Activated naive CD8-positive, alpha-beta T cell treated with anti-CD3 and anti-CD28 coated beads, Interleukin-2, amount 10 ng/mL, durations not matched to agents 7 days and 5 days (primary cell): ENCODE data around the gene IP6K3. TPM values are rescaled to one million over a fixed set of nuclear protein-coding genes. Genes with fewer than 3 reads are reported as not detected.

Experiments
- ATAC-seq: fragments of 150-1000 bp; cut with Tn5 transposase; one replicate; pipeline ENCODE4 v1.10.0; 2021; ENCODE audit warnings: low read depth, moderate library complexity
- POLR2A ChIA-PET: fragments of 350-600 bp; sonication (Branson Sonifier 250); formaldehyde crosslinking; loops from one replicate; lab custom pipeline; 2021; ENCODE audit warnings: antibody characterized with exemption; lab: Charles Lee
- DNase-seq: peaks from one replicate; pipeline ENCODE4 v3.0.0; 2021
- H3K27ac Mint-ChIP-seq: one replicate; pipeline ENCODE4 v1.8.0; 2022; ENCODE audit warnings: mild to moderate bottlenecking, mixed read lengths
- H3K27me3 Mint-ChIP-seq: one replicate; pipeline ENCODE4 v1.8.0; 2022; ENCODE audit warnings: mild to moderate bottlenecking, moderate library complexity, mixed read lengths
- H3K36me3 Mint-ChIP-seq: one replicate; pipeline ENCODE4 v1.8.0; 2021; ENCODE audit warnings: mild to moderate bottlenecking, mixed read lengths
- H3K4me1 Mint-ChIP-seq: one replicate; pipeline ENCODE4 v1.8.0; 2021; ENCODE audit warnings: mixed read lengths
- H3K4me3 Mint-ChIP-seq: one replicate; pipeline ENCODE4 v1.8.0; 2022; ENCODE audit warnings: mild to moderate bottlenecking, moderate library complexity, mixed read lengths
- H3K9me3 Mint-ChIP-seq: one replicate; pipeline ENCODE4 v1.8.0; 2021; ENCODE audit warnings: mixed read lengths
- total RNA-seq, 2 experiments: library from RNA; stranded (reverse); gene quantifications; one replicate each; pipeline ENCODE4 v1.2.3, GENCODE V29; 2021

Gene IP6K3
- total RNA-seq, 2 experiments from 2014 or later: not detected

GRCh38 chr6:33686225-33686924 is 60.3 kb downstream of the IP6K3 start:
- H3K27ac Mint-ChIP-seq: no peak overlapping the region

GRCh38 chr6:33685411-33686224 is 61.1 kb downstream of the IP6K3 start:
- POLR2A ChIA-PET: no interaction called here
- Mint-ChIP-seq H3K4me3 (no peak overlapping the region), H3K4me1 (peaks cover 10% of the 10 kb centered on the region), H3K27ac (no peak overlapping the region), H3K9me3 (no peaks in the 10 kb centered on the region), H3K36me3 (peaks cover 16% of the 10 kb centered on the region), H3K27me3 (no peaks in the 10 kb centered on the region)
- no peak for DNase-seq
- no peak for ATAC-seq

More at GRCh38 chr6:33686225-33686924, 60.3 kb downstream of the IP6K3 start:
- POLR2A ChIA-PET: no interaction called here
- Mint-ChIP-seq H3K9me3 (no peaks in the 10 kb centered on the region), H3K4me3 (no peak overlapping the region), H3K27me3 (no peaks in the 10 kb centered on the region), H3K4me1 (peaks cover 16% of the 10 kb centered on the region), H3K36me3 (peaks cover 16% of the 10 kb centered on the region)
- DNase-seq (no peak), ATAC-seq (no peak)

GRCh38 chr6:33684983-33685382 is 61.7 kb downstream of the IP6K3 start:
- DNase-seq (no peak), ATAC-seq (no peak)
- Mint-ChIP-seq H3K9me3 (no peaks in the 10 kb centered on the region), H3K36me3 (peaks cover 16% of the 10 kb centered on the region), H3K4me3 (no peak overlapping the region), H3K27me3 (no peaks in the 10 kb centered on the region), H3K27ac (no peak overlapping the region), H3K4me1 (peaks cover 10% of the 10 kb centered on the region)
- POLR2A ChIA-PET: no interaction called here

GRCh38 chr6:33684428-33684896 is 62.2 kb downstream of the IP6K3 start:
- DNase-seq (no peak), ATAC-seq (no peak)
- peaks cover 16% of the 10 kb centered on the region for H3K36me3 Mint-ChIP-seq
- POLR2A ChIA-PET: no interaction called here
- H3K27ac Mint-ChIP-seq: no peak overlapping the region
- H3K4me3 Mint-ChIP-seq: no peak overlapping the region
- peaks cover 10% of the 10 kb centered on the region for H3K4me1 Mint-ChIP-seq
- no peaks in the 10 kb centered on the region for H3K9me3 Mint-ChIP-seq
- no peaks in the 10 kb centered on the region for H3K27me3 Mint-ChIP-seq

GRCh38 chr6:33683576-33684427 is 62.9 kb downstream of the IP6K3 start:
- Mint-ChIP-seq H3K4me1 (peaks cover 12% of the 10 kb centered on the region), H3K9me3 (no peaks in the 10 kb centered on the region), H3K27me3 (no peaks in the 10 kb centered on the region), H3K36me3 (peaks cover 19% of the 10 kb centered on the region), H3K4me3 (no peak overlapping the region), H3K27ac (peak overlapping the region; percentile 75)
- DNase-seq (no peak), ATAC-seq (peak; percentile 21)
- POLR2A ChIA-PET: interaction anchor here (1.0 to 1.1 kb wide), 2 partner anchors 10 to 14 kb away, joined by 4 read pairs; no protein-coding TSS in a partner anchor

- H3K36me3 Mint-ChIP-seq: peaks cover 19% of the 10 kb centered on the region
Observed at GRCh38 chr6:33683051-33683571, 63.6 kb downstream of the IP6K3 start.

GRCh38 chr6:33682341-33682740 is 64.4 kb downstream of the IP6K3 start:
- Mint-ChIP-seq H3K4me3 (no peak overlapping the region), H3K4me1 (peaks cover 14% of the 10 kb centered on the region), H3K27me3 (no peaks in the 10 kb centered on the region), H3K9me3 (no peaks in the 10 kb centered on the region), H3K36me3 (peaks cover 25% of the 10 kb centered on the region), H3K27ac (peak overlapping the region; percentile 72)
- POLR2A ChIA-PET: interaction anchor here (1.0 kb wide), 1 partner anchor 15 kb away, joined by 4 read pairs; no protein-coding TSS in a partner anchor
- ATAC-seq (no peak), DNase-seq (no peak)

More at GRCh38 chr6:33683051-33683571, 63.6 kb downstream of the IP6K3 start:
- ATAC-seq (peak; percentile 73), DNase-seq (no peak)
- peaks cover 12% of the 10 kb centered on the region for H3K4me1 Mint-ChIP-seq
- POLR2A ChIA-PET: interaction anchor here (1.0 to 1.1 kb wide), 2 partner anchors 11 to 14 kb away, joined by 4 read pairs; no protein-coding TSS in a partner anchor
- H3K4me3 Mint-ChIP-seq: no peak overlapping the region
- no peaks in the 10 kb centered on the region for H3K9me3 Mint-ChIP-seq
- H3K27ac Mint-ChIP-seq: peak overlapping the region; percentile 75
- no peaks in the 10 kb centered on the region for H3K27me3 Mint-ChIP-seq

GRCh38 chr6:33679761-33680160 is 66.9 kb downstream of the IP6K3 start:
- no peak overlapping the region for H3K4me3 Mint-ChIP-seq
- POLR2A ChIA-PET: no interaction called here

GRCh38 chr6:33678932-33679490 is 67.7 kb downstream of the IP6K3 start:
- DNase-seq (no peak), ATAC-seq (no peak)
- H3K4me1 Mint-ChIP-seq: peaks cover 14% of the 10 kb centered on the region
- H3K9me3 Mint-ChIP-seq: no peaks in the 10 kb centered on the region
- POLR2A ChIA-PET: no interaction called here
- no peaks in the 10 kb centered on the region for H3K27me3 Mint-ChIP-seq
- no peak overlapping the region for H3K4me3 Mint-ChIP-seq
- no peak overlapping the region for H3K27ac Mint-ChIP-seq
- H3K36me3 Mint-ChIP-seq: peaks cover 21% of the 10 kb centered on the region

More at GRCh38 chr6:33679761-33680160, 66.9 kb downstream of the IP6K3 start:
- no peaks in the 10 kb centered on the region for H3K9me3 Mint-ChIP-seq
- H3K36me3 Mint-ChIP-seq: peaks cover 21% of the 10 kb centered on the region
- DNase-seq: no peak
- no peak overlapping the region for H3K27ac Mint-ChIP-seq
- no peak for ATAC-seq
- peaks cover 14% of the 10 kb centered on the region for H3K4me1 Mint-ChIP-seq
- no peaks in the 10 kb centered on the region for H3K27me3 Mint-ChIP-seq

GRCh38 chr6:33678233-33678931 is 68.3 kb downstream of the IP6K3 start:
- POLR2A ChIA-PET: no interaction called here
- H3K9me3 Mint-ChIP-seq: no peaks in the 10 kb centered on the region
- no peak overlapping the region for H3K4me3 Mint-ChIP-seq
- ATAC-seq: no peak
- peaks cover 11% of the 10 kb centered on the region for H3K4me1 Mint-ChIP-seq
- H3K27me3 Mint-ChIP-seq: no peaks in the 10 kb centered on the region
- H3K36me3 Mint-ChIP-seq: peaks cover 21% of the 10 kb centered on the region
- H3K27ac Mint-ChIP-seq: no peak overlapping the region
- DNase-seq: no peak

GRCh38 chr6:33677689-33678088 is 69.0 kb downstream of the IP6K3 start:
- H3K27ac Mint-ChIP-seq: no peak overlapping the region
- POLR2A ChIA-PET: no interaction called here
- H3K4me1 Mint-ChIP-seq: peaks cover 6% of the 10 kb centered on the region
- ATAC-seq: no peak
- no peaks in the 10 kb centered on the region for H3K9me3 Mint-ChIP-seq
- no peak for DNase-seq
- no peaks in the 10 kb centered on the region for H3K27me3 Mint-ChIP-seq
- H3K36me3 Mint-ChIP-seq: peaks cover 20% of the 10 kb centered on the region
- no peak overlapping the region for H3K4me3 Mint-ChIP-seq

GRCh38 chr6:33677143-33677660 is 69.5 kb downstream of the IP6K3 start:
- peaks cover 19% of the 10 kb centered on the region for H3K36me3 Mint-ChIP-seq
- H3K9me3 Mint-ChIP-seq: no peaks in the 10 kb centered on the region
- H3K27me3 Mint-ChIP-seq: no peaks in the 10 kb centered on the region
- H3K27ac Mint-ChIP-seq: no peak overlapping the region
- H3K4me3 Mint-ChIP-seq: no peak overlapping the region
- H3K4me1 Mint-ChIP-seq: peaks cover 4% of the 10 kb centered on the region
- ATAC-seq: no peak
- no peak for DNase-seq
- POLR2A ChIA-PET: no interaction called here
